NCI-H1436 (cell line): ENCODE measurements around the gene PPY.
A peak's percentile ranks its signal among the peaks of the same experiment; 100 is the strongest.
"Not testable (repeated sequence)": the region's sequence is repeated elsewhere in the genome, so short reads cannot be mapped to it uniquely, and the experiment has no call there.

Source experiments
- DNase-seq: peaks from one replicate; lab custom pipeline; 2025; lab: John Stamatoyannopoulos, UW

Gene PPY

DNA sequence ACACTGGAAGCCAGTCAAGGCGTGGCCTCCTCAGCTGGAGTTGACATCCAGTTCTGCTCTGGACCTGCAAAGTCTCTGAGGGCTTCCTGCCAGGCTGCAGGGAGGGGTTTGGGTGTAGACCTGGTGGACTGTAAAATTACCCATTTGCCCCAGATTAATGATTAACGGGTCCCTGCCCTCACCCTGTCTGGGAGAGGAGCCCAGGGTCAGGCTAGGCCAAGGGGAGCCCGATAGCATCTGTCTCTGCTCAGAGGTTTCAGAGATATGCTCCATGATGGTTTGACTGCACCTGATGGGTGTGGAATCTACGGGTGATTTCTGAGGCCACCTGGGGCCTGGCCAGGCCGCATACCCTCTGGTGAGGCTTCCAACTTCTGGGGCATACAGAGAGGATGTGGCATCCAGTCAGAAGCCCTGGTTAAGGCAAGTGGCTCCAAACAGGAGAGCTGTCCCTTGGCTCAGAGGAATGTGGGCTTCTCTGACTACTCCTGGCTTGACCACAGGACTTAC, 11.2 kb downstream of the PPY start:
- DNase-seq, result no peak

DNA sequence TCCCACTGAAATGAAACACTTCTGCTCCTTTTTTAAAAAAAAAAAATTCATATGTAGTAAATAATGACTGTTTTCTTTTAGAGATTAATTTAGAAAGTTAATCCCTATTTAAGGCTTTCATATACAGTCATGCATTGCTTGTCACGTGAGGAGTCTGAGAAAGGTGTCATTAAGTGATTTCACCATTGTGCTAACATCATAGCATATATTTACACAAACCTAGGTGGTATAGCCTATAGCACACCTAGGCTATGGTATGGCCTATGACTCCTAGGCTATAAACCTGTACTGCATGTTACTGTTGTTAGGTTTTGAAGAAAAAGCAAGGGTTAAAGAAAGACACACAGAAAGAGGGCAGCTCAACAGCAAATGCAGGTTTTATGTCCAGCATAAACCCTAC, 13.7 kb downstream of the PPY start:
- DNase-seq, result no peak

DNA sequence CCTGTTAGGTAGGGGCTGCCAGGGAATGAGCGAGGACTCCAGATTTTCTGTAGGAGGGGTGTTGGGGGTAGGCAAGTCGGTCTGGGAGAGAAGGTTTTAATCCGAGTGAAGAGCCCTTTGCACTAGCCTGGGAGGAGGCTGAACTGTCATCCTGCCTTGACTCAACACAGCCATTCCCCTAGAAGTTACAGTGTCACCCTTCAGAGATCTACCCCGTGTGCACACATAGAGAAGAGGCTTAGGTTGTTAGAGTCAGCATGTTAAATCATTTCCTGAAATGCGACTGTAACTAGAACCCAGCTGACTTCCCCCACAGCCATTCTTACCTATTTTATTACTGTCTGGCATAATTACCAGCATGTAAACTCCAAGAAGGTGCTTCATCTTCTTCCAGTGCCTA, 14.3 kb downstream of the PPY start:
- not testable (repeated sequence) for DNase-seq

DNA sequence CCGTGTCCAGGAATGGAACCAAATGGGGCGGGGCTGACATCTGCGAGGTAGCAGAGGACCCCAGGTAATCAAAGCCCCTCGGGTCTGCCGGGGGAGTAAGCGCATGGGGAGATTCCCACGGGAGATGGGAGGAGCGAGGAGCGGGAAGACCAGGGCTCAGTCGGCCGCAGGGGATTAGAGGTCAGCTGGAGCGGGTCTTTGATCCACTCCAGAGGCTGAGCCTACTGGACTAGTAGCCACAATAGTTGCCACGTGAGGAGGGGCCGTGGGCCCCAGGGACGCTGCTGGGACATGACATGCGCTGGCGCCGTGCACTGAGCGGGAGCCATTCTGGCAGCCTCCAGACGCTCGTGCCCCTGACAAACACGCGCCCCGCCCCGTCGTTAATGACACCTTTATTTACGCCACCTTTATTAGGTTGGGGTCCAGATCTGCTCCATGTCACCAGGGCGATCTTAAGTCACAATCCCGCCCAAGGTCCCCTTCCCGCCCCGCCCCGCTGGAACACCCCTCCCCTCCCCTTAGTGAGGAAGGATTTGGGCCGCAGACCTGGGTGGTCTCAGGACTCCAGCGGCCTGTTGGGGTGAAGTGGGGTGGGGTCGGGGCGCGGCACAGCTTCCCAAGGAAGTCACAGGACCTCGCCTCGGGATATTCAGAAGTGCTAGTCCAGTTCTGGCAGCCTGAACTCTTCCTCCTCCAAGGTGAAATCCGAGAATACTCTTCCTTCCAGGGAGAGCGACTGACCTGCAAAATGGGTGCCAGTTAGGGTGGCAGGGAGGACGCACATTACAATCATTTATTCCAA, 15.0 kb downstream of the PPY start:
- no peak for DNase-seq

GRCh38 chr17:43924558-43924957, 17.7 kb downstream of the PPY start:
- DNase-seq, result no peak

- no peak for DNase-seq
Observed at GRCh38 chr17:43920500-43921095, 21.7 kb downstream of the PPY start.

DNA sequence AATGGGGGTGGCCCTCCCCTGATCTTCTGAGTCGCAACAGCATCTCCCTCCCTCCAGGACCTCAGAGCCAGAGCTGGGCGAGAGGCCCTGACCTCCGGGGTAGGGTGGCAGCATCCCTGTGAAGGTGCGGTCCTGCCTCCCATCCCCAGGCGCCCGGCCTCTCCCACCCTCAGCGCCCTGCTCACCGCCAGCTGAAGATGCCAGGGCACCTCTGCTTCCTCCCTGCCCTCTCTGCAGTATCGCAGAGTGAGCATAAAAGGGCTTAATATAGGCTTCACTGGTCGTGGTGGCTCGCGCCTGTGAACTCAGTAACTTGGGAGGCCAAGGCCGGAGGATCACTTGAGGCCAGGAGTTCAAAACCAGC, 24.3 kb downstream of the PPY start:
- DNase-seq, result no peak

DNA sequence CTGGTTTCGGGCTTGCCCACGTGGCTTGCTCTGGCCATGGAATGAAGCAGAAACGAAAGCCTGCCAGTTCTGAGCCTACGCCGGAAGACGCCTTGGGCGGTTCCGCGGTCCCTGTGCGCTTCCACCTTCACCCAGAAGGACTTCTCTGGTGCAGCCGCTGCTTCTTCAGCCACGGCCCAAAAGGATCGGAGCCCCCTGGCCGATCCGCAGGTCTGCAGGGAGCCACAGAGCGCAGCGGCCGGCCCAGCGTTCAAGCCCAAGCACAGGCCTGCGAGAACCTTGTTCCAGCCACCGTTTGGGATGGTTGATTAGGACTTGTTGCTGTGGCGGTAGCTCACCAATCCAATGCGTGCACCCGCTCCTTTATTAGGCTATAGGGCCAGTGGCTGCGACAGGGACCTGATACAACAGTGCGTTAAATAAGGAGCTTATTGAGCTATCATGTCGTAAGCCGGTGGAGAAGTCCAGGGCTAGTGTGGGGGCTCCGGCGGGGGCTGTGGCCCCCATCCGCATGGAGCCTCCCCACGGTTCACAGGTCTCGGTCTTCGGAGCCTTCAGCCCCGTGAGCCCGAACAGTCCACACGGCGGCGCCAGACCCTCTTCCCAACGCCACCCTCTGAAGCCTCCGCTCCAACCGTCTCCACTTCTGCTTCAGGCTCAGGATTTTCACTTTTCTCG, 24.8 kb downstream of the PPY start:
- DNase-seq, result no peak

- no peak for DNase-seq
Observed at GRCh38 chr17:43917016-43917347, 25.3 kb downstream of the PPY start.

GRCh38 chr17:43916385-43916784, 25.9 kb downstream of the PPY start:
- no peak for DNase-seq

- no peak for DNase-seq
Observed at GRCh38 chr17:43915559-43915958, 26.7 kb downstream of the PPY start.

DNA sequence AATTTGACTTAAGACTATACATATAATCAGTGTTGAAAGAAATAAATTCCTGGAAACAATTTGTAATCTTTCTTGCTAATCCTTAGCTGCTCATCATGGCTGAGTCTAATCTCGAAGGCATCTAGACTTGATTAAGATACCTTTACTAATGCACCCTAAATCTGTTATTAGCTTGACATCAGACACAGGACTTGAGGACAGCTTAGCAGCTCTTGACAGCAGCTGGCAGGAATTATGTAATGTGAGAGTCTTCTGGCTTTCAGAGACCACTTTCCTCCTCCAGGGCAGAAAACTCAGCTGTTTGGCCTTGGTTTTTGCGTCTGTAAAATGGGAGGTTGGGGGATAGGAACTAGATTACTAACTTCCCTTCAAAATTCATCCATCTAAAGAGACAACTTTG, 27.8 kb downstream of the PPY start:
- DNase-seq, result no peak

DNA sequence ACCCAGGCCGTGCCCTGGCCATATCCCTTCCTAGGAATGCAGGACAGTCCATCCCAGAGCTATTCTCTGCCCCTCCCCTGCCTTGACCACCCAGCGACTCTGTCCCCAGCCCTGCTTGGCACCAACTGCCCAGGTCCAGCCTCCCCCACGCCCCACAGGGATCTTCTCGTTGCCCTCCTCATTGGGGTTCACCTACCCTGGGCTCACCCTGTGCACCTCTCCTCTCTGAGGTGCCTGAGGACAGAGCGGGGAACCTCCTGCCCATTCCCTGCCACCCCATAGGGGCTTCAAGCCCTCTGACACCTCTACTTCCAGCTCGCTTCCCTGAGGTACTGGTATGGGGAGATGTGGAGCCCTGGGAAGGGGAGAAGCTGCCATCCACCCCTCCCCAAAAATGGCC, 28.7 kb downstream of the PPY start:
- DNase-seq, result no peak

DNA sequence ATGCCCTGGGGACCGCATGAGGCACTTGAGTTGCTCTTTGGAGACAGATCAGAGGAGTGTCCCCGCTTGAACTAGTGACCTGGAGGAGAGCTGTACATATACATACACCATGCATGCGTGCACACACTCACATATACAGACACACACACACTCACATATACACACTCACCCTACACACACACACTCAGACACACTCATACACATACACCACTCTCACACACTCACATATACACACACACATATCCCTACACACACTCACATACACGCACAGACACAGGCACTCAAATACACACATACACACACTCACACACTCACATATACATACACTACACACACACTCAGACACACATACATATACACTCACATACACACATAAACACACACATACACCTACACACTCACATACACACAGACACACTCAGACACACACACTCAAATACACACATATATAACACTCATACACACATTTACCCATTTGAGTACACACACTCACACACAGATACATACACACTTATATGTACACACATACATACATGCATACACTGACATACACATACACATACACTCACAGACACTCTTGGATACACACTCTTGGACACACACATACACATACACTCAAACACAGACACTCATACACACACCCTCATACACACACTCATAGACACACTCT, 29.5 kb downstream of the PPY start:
- no peak for DNase-seq

- no peak for DNase-seq
Observed at GRCh38 chr17:43911904-43912303, 30.4 kb downstream of the PPY start.

GRCh38 chr17:43909537-43910231, 32.6 kb downstream of the PPY start:
- DNase-seq, result no peak

DNA sequence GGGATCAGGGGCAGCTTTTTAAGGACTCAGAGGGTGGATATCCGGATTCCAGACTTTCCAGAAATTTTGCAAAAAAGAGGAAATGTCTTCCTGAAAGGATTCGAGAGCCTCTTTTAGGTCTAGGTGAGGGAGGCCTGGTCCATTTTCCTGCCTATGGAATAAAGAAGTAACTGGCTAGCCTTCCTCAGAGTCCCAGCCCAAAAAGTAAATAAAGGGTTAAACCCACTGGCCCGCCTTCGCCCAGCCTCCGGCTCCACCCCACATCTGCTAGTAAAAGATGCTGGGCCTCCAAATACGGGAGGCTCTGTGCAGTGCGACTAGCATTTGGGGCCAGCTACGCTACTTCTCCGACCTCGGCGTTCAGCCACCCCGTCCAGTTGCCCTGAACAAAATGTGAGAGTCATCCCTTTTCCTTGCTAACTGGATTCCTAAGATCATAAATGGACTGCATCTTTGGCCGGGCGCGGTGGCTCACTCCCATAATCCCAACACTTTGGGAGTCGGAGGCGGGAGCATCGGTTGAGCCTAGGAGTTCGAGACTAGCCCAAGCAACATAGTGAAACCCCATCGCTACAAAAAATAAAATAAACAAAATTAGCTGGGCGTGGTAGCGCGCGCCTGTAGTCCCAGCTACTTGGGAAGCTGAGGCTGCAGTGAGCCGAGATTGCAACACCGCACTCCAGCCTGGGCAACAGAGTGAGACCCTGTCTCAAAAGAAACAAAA, 34.1 kb downstream of the PPY start:
- DNase-seq, result no peak

- DNase-seq, result peak; percentile 54
Observed at GRCh38 chr17:43907425-43907981, 34.8 kb downstream of the PPY start, which contains the start of gene MPP2. MPP2 (minus strand) TSS chr17:43907536; CDS start chr17:43904460, 3,076 bp downstream.

DNA sequence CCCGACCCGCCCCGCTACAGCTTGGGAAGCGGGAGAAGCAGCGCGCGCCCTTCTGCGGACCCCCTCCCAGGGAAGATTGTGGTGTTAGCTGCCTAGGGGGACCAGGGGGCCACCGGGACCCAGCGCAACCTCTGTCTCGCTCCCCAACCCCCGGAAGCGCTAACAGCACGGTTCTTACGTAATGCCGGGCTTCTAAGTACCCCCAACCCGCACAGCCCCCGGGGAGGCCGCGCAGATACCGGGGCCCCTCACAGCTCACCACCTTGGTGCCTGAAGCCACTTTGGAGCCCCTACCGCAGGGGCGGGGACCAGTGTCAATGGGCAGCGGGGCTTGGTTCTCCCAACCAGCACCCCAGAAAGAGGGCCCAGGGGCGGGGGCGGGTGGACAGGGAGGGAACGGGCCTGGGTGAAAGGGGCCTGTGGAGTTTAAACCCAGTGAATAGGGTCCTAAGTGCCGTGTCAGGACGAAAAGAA, 35.3 kb downstream of the PPY start:
- DNase-seq, result no peak

DNA sequence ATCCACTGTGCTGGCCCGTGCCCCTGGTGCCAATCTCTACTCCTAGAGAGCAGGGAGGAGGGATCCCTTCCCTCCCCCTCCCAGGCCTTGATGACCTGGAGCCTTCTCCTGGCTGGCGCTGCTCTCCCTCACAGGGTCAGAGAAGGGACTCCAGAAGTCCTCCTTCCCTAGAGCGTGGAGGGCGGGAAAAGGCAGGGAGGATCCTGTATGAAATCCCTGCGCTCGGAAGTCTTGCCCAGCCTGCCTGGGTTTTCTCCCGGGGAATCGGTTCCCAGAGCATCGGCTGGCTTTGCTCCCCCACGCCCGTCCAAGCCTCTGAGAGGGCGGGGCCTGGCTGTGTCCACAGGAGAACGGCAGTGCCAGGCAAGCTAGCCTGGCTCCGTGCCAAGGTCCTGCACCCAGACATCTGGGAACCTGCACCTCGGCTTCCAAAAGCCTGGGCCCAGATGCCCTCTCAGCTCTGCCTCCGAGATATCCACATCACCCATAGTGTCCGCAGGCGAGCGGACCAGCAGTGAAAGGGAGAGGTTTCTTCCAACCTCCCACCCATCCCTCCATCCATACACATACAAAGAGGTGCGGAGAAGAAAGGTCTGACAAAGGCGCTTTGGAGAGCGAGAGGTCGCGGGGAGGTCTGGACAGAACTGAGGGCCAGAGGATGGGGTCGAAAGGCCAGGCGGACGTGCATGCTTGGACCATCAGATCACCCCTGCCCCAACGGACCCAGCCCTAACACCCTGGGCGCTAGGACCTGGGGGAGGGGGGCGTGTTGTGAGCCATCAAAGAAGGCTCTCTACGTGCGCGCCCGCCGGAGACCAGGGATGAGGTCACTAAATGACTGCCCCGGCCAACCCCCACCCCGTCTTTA, 36.1 kb downstream of the PPY start:
- peak; percentile 34 for DNase-seq
